ENCODE data around the gene ZDHHC14. TPM values are rescaled to one million over a fixed set of nuclear protein-coding genes. Genes with fewer than 3 reads are reported as not detected.
A peak's percentile ranks its signal among the peaks of the same experiment; 100 is the strongest.

ZDHHC14 gene
- total RNA-seq, 2 experiments from 2014 or later, result 1.7 to 2.5 TPM

GRCh38 chr6:157642736-157643135 is 261.7 kb downstream of the ZDHHC14 start:
- Mint-ChIP-seq H3K4me3 (no peak overlapping the region), H3K27me3 (no peaks in the 10 kb centered on the region), H3K36me3 (ENCODE audit: low read depth) (no peaks in the 10 kb centered on the region), H3K27ac (no peak overlapping the region), H3K9me3 (no peaks in the 10 kb centered on the region), H3K4me1 (ENCODE audit: low read depth) (peaks cover 12% of the 10 kb centered on the region)
- ATAC-seq (no peak), DNase-seq (no peak)
- ChIA-PET CTCF (no interaction called here), POLR2A (interaction anchor here (1.0 kb wide), 1 partner anchor 30 kb away, joined by 3 read pairs; no protein-coding TSS in a partner anchor)
- intact Hi-C loops (cut with micrococcal nuclease), result no loop called here
- TF ChIP-seq, protein P1, sequence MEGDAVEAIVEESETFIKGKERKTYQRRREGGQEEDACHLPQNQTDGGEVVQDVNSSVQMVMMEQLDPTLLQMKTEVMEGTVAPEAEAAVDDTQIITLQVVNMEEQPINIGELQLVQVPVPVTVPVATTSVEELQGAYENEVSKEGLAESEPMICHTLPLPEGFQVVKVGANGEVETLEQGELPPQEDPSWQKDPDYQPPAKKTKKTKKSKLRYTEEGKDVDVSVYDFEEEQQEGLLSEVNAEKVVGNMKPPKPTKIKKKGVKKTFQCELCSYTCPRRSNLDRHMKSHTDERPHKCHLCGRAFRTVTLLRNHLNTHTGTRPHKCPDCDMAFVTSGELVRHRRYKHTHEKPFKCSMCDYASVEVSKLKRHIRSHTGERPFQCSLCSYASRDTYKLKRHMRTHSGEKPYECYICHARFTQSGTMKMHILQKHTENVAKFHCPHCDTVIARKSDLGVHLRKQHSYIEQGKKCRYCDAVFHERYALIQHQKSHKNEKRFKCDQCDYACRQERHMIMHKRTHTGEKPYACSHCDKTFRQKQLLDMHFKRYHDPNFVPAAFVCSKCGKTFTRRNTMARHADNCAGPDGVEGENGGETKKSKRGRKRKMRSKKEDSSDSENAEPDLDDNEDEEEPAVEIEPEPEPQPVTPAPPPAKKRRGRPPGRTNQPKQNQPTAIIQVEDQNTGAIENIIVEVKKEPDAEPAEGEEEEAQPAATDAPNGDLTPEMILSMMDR (IDR thresholded peaks at IDR 0.05), result no peak

DNA sequence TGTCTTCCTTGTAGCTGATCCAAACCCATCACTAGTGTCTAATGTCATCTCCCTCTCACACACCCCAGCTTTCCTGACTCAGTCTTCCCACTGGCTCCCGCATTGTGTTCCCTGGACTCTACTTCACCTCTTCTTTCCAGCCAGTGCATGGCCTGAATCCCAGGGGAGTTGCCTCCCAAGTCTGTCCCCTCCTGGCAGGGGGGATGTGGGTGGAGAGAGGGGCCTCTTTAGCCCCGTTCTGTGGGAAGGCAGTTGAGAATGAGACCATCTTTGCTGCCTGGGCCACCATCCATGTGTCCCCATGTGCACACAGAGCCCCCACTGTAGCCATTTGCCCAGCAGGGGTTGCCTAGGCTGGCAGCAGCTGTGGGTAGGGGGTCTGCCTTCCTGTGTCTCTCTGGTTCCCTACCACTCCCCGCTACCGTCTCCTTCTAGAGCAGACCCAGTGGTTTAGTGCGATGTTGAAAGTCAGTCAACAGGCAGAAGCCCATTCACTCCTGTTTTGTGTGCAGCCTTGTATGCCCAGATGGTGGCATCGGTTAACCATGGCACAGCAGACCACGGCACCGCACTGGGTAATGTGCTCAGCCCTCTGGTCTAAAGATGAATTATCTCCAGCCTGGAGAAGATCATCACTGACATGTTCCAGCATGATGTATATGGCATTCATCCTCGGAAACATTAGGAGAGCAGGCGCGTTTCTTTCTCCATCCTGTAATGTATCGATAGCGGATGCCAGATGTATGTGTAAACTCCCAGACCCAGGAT is 263.2 kb downstream of the ZDHHC14 start:
- ATAC-seq, result peak; percentile 66
- Mint-ChIP-seq H3K27ac (no peak overlapping the region), H3K4me1 (ENCODE audit: low read depth) (peaks cover 17% of the 10 kb centered on the region), H3K9me3 (no peaks in the 10 kb centered on the region), H3K4me3 (no peak overlapping the region), H3K36me3 (ENCODE audit: low read depth) (no peaks in the 10 kb centered on the region), H3K27me3 (no peaks in the 10 kb centered on the region)
- DNase-seq, result peak; percentile 59
- CTCF ChIA-PET, result no interaction called here
- POLR2A ChIA-PET, result no interaction called here
- intact Hi-C loops (cut with micrococcal nuclease), result no loop called here
- TF ChIP-seq, protein P1 (IDR thresholded peaks at IDR 0.05), result peak; percentile 29

- peaks cover 11% of the 10 kb centered on the region for H3K4me1 Mint-ChIP-seq (ENCODE audit: low read depth)
- H3K4me3 Mint-ChIP-seq, result no peak overlapping the region
- intact Hi-C loops (cut with micrococcal nuclease), result no loop called here
- POLR2A ChIA-PET, result no interaction called here
- no peaks in the 10 kb centered on the region for H3K27me3 Mint-ChIP-seq
- CTCF ChIA-PET, result interaction anchor here (0.7 to 1.3 kb wide), 4 partner anchors 22 to 228 kb away, joined by 3 to 4 read pairs (median 4); no protein-coding TSS in a partner anchor
- DNase-seq (no peak), ATAC-seq (no peak)
- H3K36me3 Mint-ChIP-seq (ENCODE audit: low read depth), result no peaks in the 10 kb centered on the region
- H3K27ac Mint-ChIP-seq, result no peak overlapping the region
- TF ChIP-seq, protein P1 (IDR thresholded peaks at IDR 0.05), result no peak
- H3K9me3 Mint-ChIP-seq, result no peaks in the 10 kb centered on the region
Observed at GRCh38 chr6:157645201-157645795, 264.3 kb downstream of the ZDHHC14 start.

- ATAC-seq (no peak), DNase-seq (no peak)
- POLR2A ChIA-PET, result no interaction called here
- no peak overlapping the region for H3K27ac Mint-ChIP-seq
- intact Hi-C loops (cut with micrococcal nuclease), result no loop called here
- no peaks in the 10 kb centered on the region for H3K27me3 Mint-ChIP-seq
- TF ChIP-seq, protein P1 (IDR thresholded peaks at IDR 0.05), result no peak
- no peak overlapping the region for H3K4me3 Mint-ChIP-seq
- no peaks in the 10 kb centered on the region for H3K36me3 Mint-ChIP-seq (ENCODE audit: low read depth)
- no peaks in the 10 kb centered on the region for H3K9me3 Mint-ChIP-seq
- CTCF ChIA-PET, result interaction anchor here (1.0 to 1.3 kb wide), 4 partner anchors 21 to 228 kb away, joined by 3 to 4 read pairs (median 4); no protein-coding TSS in a partner anchor
- H3K4me1 Mint-ChIP-seq (ENCODE audit: low read depth), result peaks cover 11% of the 10 kb centered on the region
Observed at GRCh38 chr6:157646012-157646411, 265.0 kb downstream of the ZDHHC14 start.

All from activated CD8-positive, alpha-beta T cell treated with anti-CD3 and anti-CD28 coated beads for 36 hours (primary cell).